ENCODE data around the gene HUS1B.

The HUS1B gene

DNA sequence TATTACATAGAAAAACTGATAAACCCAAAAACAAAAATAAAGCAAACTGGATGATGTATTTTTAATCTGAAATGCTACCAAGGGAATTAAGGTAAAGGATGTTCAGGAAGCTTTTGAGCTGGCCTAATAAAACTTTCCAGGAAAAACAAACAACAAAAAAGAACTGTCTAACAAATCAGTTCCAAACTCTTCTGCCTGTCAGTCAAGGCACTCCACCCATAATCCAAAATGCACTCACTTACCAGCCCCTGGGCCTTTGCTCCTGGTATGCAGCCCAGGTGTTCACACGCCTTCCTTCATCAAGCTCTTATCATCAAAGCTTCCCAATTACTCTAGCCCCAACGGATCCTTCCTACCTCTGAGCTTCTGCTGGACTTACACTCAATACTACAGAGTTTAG is 32.3 kb upstream of the HUS1B start:
- in situ Hi-C loops (cut with MboI; ENCODE audit: low pct_unique_long_range_greater_than_20kb, low sequenced_read_pairs, unreplicated experiment): no loop called here
- no peak for DNase-seq (ENCODE audit: low spot score)
- TF ChIP-seq, protein P1, sequence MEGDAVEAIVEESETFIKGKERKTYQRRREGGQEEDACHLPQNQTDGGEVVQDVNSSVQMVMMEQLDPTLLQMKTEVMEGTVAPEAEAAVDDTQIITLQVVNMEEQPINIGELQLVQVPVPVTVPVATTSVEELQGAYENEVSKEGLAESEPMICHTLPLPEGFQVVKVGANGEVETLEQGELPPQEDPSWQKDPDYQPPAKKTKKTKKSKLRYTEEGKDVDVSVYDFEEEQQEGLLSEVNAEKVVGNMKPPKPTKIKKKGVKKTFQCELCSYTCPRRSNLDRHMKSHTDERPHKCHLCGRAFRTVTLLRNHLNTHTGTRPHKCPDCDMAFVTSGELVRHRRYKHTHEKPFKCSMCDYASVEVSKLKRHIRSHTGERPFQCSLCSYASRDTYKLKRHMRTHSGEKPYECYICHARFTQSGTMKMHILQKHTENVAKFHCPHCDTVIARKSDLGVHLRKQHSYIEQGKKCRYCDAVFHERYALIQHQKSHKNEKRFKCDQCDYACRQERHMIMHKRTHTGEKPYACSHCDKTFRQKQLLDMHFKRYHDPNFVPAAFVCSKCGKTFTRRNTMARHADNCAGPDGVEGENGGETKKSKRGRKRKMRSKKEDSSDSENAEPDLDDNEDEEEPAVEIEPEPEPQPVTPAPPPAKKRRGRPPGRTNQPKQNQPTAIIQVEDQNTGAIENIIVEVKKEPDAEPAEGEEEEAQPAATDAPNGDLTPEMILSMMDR (IDR thresholded peaks at IDR 0.05; ENCODE audit: extremely low read depth, insufficient read depth, missing control alignments): no peak

DNA sequence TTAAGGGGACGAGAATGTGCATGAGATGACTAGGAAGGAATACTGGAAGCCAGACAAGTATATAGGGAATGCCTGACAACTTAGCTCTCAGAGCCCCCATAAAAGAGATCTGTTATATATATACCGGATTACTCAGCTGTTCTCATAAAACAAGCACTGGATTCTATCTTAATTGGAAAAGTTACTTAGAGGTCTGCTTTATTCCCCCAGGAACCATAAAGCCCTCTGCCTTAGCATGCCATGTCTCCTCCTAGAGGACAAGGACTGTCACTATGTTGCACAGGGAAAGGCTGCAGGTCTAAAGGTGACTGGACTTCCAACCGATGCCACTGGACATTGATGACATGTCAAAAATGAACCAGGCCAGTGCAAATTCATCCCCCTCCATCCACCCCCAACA is 29.6 kb upstream of the HUS1B start:
- DNase-seq (ENCODE audit: low spot score): no peak
- TF ChIP-seq, protein P1 (IDR thresholded peaks at IDR 0.05; ENCODE audit: extremely low read depth, insufficient read depth, missing control alignments): peak; percentile 42
- in situ Hi-C loops (cut with MboI; ENCODE audit: low pct_unique_long_range_greater_than_20kb, low sequenced_read_pairs, unreplicated experiment): no loop called here

DNA sequence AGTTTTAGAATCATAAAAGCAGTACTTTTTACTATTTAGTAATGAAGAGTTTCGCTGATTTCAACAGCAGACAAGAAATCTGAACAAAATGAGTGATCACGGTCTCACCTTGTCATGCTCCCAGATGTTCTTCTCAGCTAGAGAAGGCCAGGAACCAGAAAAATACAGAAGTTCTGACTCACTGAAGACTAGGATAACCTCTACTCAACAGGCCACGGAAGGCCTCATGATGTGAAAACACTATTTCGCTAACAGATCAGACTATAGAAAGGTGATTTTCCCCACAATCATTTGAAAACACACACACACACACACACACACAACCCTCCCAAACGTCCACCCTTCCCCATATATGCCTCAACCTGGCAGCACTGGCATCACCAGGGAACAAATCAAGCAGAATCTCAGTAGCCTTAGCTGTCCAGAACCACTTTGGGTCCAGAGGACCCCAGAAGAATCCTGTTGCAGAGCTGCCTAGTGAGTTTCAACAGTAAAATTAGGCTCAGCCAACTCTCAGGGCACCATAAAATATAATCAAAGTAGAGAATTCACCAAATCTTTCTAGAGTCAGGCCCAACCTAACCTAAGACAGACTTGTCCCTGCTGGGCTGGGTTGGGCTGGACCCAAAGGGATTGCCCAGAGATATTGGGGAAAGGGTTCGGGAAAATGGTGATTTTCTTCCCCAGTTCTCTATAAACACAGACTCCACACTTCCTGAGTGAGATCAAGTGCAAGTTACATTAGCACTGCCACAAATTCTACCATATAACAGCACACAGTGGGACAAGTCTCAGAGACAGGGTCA is 28.1 kb upstream of the HUS1B start:
- DNase-seq (ENCODE audit: low spot score): peak; percentile 75
- TF ChIP-seq, protein P1 (IDR thresholded peaks at IDR 0.05; ENCODE audit: extremely low read depth, insufficient read depth, missing control alignments): no peak
- in situ Hi-C loops (cut with MboI; ENCODE audit: low pct_unique_long_range_greater_than_20kb, low sequenced_read_pairs, unreplicated experiment): no loop called here

DNA sequence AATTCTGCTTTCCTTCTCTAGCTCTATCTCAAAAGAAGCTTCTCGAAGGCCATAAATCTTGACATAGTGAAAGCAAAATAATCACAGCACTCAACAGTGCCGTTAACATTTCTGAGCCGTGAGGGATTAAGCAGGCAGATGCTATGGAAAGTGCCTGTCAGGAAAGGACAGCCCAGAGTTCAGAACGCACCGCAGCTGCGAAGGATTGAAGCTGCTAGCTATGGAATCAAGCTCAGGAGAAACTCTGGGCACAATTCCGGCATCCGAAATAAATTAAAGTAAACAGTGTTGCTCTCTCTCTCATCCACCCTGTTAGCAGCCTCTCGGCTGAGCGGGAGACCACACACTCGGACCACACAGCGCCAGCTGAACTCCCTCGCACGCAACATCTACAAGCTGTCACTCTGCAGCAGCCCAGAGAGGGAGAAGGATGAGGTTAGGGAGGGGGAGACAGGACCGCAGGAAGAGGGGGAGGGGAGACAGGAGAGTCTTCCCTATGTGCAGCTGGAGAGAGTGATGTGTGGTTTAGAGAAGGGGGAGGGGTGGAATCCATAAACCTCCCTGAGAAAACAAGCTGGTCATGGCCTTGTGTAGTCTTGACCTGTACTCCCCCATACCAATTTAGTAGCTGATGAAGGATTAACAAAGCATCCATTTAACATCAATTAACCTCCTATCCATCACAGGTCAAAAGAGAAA is 27.0 kb upstream of the HUS1B start:
- in situ Hi-C loops (cut with MboI; ENCODE audit: low pct_unique_long_range_greater_than_20kb, low sequenced_read_pairs, unreplicated experiment): no loop called here
- DNase-seq (ENCODE audit: low spot score): no peak
- TF ChIP-seq, protein P1 (IDR thresholded peaks at IDR 0.05; ENCODE audit: extremely low read depth, insufficient read depth, missing control alignments): no peak

DNA sequence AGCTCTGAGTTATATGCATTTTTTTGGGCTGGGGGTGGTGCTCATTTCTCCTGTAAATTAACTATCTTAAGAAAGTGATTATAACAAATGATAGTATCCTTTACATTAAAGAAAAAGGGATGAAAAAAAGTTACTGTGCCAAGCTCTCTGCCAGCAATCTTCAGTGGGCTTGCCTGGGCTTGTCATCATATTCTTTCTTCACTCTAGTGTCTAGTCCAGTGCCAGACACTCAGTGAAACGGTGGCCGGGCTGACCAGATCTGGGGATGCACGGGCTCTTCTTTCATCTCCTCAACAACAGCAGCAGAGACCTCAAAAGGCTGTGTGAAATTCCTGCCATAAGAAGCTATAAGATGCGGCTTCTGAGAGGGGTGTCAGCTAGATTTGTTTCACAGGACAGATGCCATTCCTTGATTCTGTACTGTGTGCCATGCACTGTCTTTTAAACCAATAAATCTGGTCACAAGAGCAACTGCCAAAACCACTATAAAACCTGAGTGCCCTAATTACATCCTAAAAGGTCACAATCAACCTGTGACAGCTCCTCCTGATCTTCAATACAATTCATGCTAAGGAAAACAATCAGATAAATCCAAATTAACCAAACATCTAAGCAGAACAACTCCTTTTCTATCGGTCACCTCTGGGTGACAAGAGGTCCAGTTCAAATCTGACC is 23.9 kb upstream of the HUS1B start:
- TF ChIP-seq, protein P1 (IDR thresholded peaks at IDR 0.05; ENCODE audit: extremely low read depth, insufficient read depth, missing control alignments): no peak
- in situ Hi-C loops (cut with MboI; ENCODE audit: low pct_unique_long_range_greater_than_20kb, low sequenced_read_pairs, unreplicated experiment): no loop called here
- no peak for DNase-seq (ENCODE audit: low spot score)

DNA sequence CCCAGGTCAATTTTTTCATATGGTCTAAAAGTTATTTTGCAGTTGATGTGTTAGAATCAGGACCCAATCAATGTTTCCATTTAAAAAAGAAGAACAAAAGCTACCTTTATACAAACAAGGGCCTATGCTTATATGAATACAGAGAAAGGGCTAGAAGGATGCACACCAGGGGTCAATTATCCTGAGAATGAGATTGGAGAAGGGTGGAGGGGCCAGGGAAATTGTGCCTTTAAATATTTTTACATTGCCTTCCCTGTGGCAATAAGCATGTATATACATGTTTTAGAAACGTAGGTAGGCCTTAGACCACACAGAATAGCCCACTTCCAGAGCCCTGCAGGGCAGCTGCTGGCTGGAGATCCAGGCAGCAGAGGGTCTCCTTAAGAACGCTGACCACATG is 23.4 kb upstream of the HUS1B start:
- TF ChIP-seq, protein P1 (IDR thresholded peaks at IDR 0.05; ENCODE audit: extremely low read depth, insufficient read depth, missing control alignments): no peak
- no peak for DNase-seq (ENCODE audit: low spot score)
- in situ Hi-C loops (cut with MboI; ENCODE audit: low pct_unique_long_range_greater_than_20kb, low sequenced_read_pairs, unreplicated experiment): no loop called here
